OCI-LY7 (cell line): Measurements from ENCODE around the gene PNCK. TPM values are rescaled to one million over a fixed set of nuclear protein-coding genes. Genes with fewer than 3 reads are reported as not detected.

Experiments
- BruUV-seq: library from RNA; stranded (reverse); fragments of 400-500 nt; replicated peaks from 2 replicates; lab custom pipeline; 2021; lab: Mats Ljungman, UMichigan
- CTCF ChIA-PET: fragments of 300-600 bp; sonication (Branson Sonifier 250); formaldehyde crosslinking; loops from one replicate; lab custom pipeline; 2022; ENCODE audit warnings: antibody characterized with exemption; ENCODE audit not compliant: unreplicated experiment; lab: Charles Lee
- POLR2A ChIA-PET: fragments of 300-600 bp; sonication (Branson Sonifier 250); formaldehyde crosslinking; loops from one replicate; lab custom pipeline; 2022; ENCODE audit warnings: antibody characterized with exemption; lab: Charles Lee
- DNase-seq: peaks from one replicate; pipeline ENCODE4 v3.0.0-alpha.2; 2015; ENCODE audit warnings: low spot score
- H2AFZ ChIP-seq: fragments of 200-600 bp; sonication (generic), shearing (Covaris generic); 2 replicates; pipeline ENCODE4 v1.6.1; 2014; ENCODE audit warnings: mild to moderate bottlenecking, antibody characterized with exemption, low read length, moderate library complexity
- H3K27ac ChIP-seq: fragments of 200-600 bp; sonication (generic); 2 replicates; pipeline ENCODE4 v1.5.1; 2014; ENCODE audit warnings: mixed run types, low read depth, mild to moderate bottlenecking, moderate library complexity, low read length, inconsistent platforms; ENCODE audit not compliant: poor library complexity, severe bottlenecking
- H3K36me3 ChIP-seq: fragments of 200-600 bp; sonication (generic); 2 replicates; pipeline ENCODE4 v1.6.1; 2014; ENCODE audit warnings: mild to moderate bottlenecking, antibody characterized with exemption, low read length, moderate library complexity, mixed read lengths; ENCODE audit not compliant: insufficient read depth
- H3K4me1 ChIP-seq: fragments of 200-600 bp; sonication (generic); 2 replicates; pipeline ENCODE4 v1.5.1; 2014; ENCODE audit warnings: mild to moderate bottlenecking, low read length; ENCODE audit not compliant: insufficient read depth, poor library complexity, severe bottlenecking
- H3K4me2 ChIP-seq: fragments of 200-600 bp; sonication (generic); 2 replicates; pipeline ENCODE4 v1.6.1; 2014; ENCODE audit warnings: mild to moderate bottlenecking, low read length
- H3K4me3 ChIP-seq: fragments of 200-600 bp; sonication (generic); 2 replicates; pipeline ENCODE4 v1.5.1; 2014; ENCODE audit warnings: mild to moderate bottlenecking, low read depth, low read length; ENCODE audit not compliant: poor library complexity, severe bottlenecking
- H3K79me2 ChIP-seq: fragments of 200-600 bp; sonication (generic); 2 replicates; pipeline ENCODE4 v1.6.1; 2016; ENCODE audit warnings: low read depth, mild to moderate bottlenecking, low read length, moderate library complexity, mixed read lengths; ENCODE audit not compliant: insufficient read depth
- H3K9me2 ChIP-seq: fragments of 200-600 bp; sonication (generic); 2 replicates; pipeline ENCODE4 v1.6.1; 2016; ENCODE audit warnings: mild to moderate bottlenecking, low read length, mixed read lengths; ENCODE audit not compliant: insufficient read depth
- H3K9me3 ChIP-seq: fragments of 200-600 bp; sonication (generic); 2 replicates; pipeline ENCODE4 v1.6.1; 2014; ENCODE audit warnings: mild to moderate bottlenecking, mixed run types, low read length, mixed read lengths
- H4K20me1 ChIP-seq: fragments of 200-600 bp; sonication (generic); 2 replicates; pipeline ENCODE4 v1.6.1; 2014; ENCODE audit warnings: mild to moderate bottlenecking, antibody characterized with exemption, low read length, moderate library complexity, mixed read lengths; ENCODE audit not compliant: insufficient read depth
- CTCF ChIP-seq: fragments of 200-600 bp; sonication (generic); conservative IDR thresholded peaks from 2 replicates; pipeline ENCODE4 v1.5.1; 2014; ENCODE audit warnings: mild to moderate bottlenecking, antibody characterized with exemption, low read length, moderate library complexity, mixed read lengths
- EZH2phosphoT487 ChIP-seq: fragments of 200-600 bp; sonication (generic); IDR thresholded peaks from 2 replicates; pipeline ENCODE4 v1.6.1; 2018; ENCODE audit warnings: low read depth, borderline replicate concordance, mild to moderate bottlenecking, mixed run types, antibody characterized with exemption, low read length, moderate library complexity, mixed read lengths
- intact Hi-C: fragments of 100-400 bp; cut with micrococcal nuclease; formaldehyde crosslinking; loops from one replicate; pipeline ENCODE4 v1.10.0; 2022; ENCODE audit not compliant: unreplicated experiment
- total RNA-seq, 2 experiments: library from RNA; depleted of rRNA in 1 of 2; stranded (reverse); fragments of >200 nt in 1 of 2; shearing (Covaris generic) in 1 of 2; gene quantifications; 2 replicates each; pipeline ENCODE4 v1.2.3, GENCODE V29; 2014 to 2022

PNCK gene
- total RNA-seq, 2 experiments from 2014 or later = 0.19 TPM; not detected in 1

GRCh38 chrX:153690466-153690865, 16.9 kb upstream of the PNCK start:
- Histone ChIP-seq H3K4me1 (no peaks in the 10 kb centered on the region), H3K36me3 (no peaks in the 10 kb centered on the region), H3K27ac (no peak overlapping the region), H2AFZ (no peak overlapping the region), H3K9me2 (no peaks in the 10 kb centered on the region), H3K79me2 (no peaks in the 10 kb centered on the region), H4K20me1 (no peaks in the 10 kb centered on the region), H3K4me2 (no peak overlapping the region), H3K4me3 (no peak overlapping the region), H3K9me3 (no peaks in the 10 kb centered on the region)
- ChIA-PET POLR2A (no interaction called here), CTCF (no interaction called here)
- BruUV-seq = no TSS peak
- intact Hi-C loops = no loop called here
- TF ChIP-seq CTCF (no peak), EZH2phosphoT487 (no peak)
- no peak for DNase-seq

GRCh38 chrX:153689654-153690465, 16.2 kb upstream of the PNCK start:
- Histone ChIP-seq H3K4me1 (no peaks in the 10 kb centered on the region), H3K4me2 (no peak overlapping the region), H3K79me2 (no peaks in the 10 kb centered on the region), H3K36me3 (no peaks in the 10 kb centered on the region), H4K20me1 (no peaks in the 10 kb centered on the region), H3K4me3 (no peak overlapping the region), H2AFZ (no peak overlapping the region), H3K9me2 (no peaks in the 10 kb centered on the region), H3K9me3 (no peaks in the 10 kb centered on the region), H3K27ac (no peak overlapping the region)
- TF ChIP-seq CTCF (no peak), EZH2phosphoT487 (no peak)
- intact Hi-C loops = loop anchor here (10.0 kb wide), 1 partner anchor 75 kb away; the partner anchor contains the start of gene PLXNB3
- CTCF ChIA-PET = no interaction called here
- POLR2A ChIA-PET = no interaction called here
- no TSS peak for BruUV-seq
- DNase-seq = no peak
